Endothelial cell (in vitro differentiated cells): ENCODE measurements around the gene BRI3. TPM values are rescaled to one million over a fixed set of nuclear protein-coding genes. Genes with fewer than 3 reads are reported as not detected.
A peak's percentile ranks its signal among the peaks of the same experiment; 100 is the strongest.

Source experiments
- DNase-seq: peaks from one replicate; pipeline ENCODE4 v3.0.0; 2021; ENCODE audit warnings: low spot score
- H3K27ac Mint-ChIP-seq: one replicate; pipeline ENCODE4 v1.8.0; 2021; ENCODE audit warnings: mixed read lengths, inconsistent platforms; ENCODE audit not compliant: unreplicated experiment
- H3K27me3 Mint-ChIP-seq: one replicate; pipeline ENCODE4 v1.8.0; 2021; ENCODE audit warnings: mild to moderate bottlenecking, moderate library complexity, mixed read lengths, inconsistent platforms; ENCODE audit not compliant: unreplicated experiment
- H3K36me3 Mint-ChIP-seq: one replicate; pipeline ENCODE4 v1.8.0; 2021; ENCODE audit warnings: mild to moderate bottlenecking, low read depth, mixed read lengths, inconsistent platforms; ENCODE audit not compliant: unreplicated experiment
- H3K4me1 Mint-ChIP-seq: one replicate; pipeline ENCODE4 v1.8.0; 2021; ENCODE audit warnings: mild to moderate bottlenecking, mixed read lengths, inconsistent platforms; ENCODE audit not compliant: unreplicated experiment
- H3K4me3 Mint-ChIP-seq: one replicate; pipeline ENCODE4 v1.8.0; 2021; ENCODE audit warnings: mild to moderate bottlenecking, mixed read lengths, inconsistent platforms; ENCODE audit not compliant: unreplicated experiment
- H3K9me3 Mint-ChIP-seq: one replicate; pipeline ENCODE4 v1.8.0; 2021; ENCODE audit warnings: mixed read lengths, inconsistent platforms; ENCODE audit not compliant: unreplicated experiment
- CTCF ChIP-seq: fragments of 200-600 bp; sonication (generic); IDR thresholded peaks from one replicate; pipeline ENCODE4 v1.5.0; 2021; ENCODE audit warnings: antibody characterized with exemption; ENCODE audit not compliant: unreplicated experiment
- total RNA-seq: library from RNA; stranded (reverse); fragmentation: NEBNext Ultra II Directional; extraction: Animal tissue kit (Norgen Biotek cat#: 25700); gene quantifications from one replicate; pipeline ENCODE4 v1.2.1, GENCODE V29; 2021; ENCODE audit not compliant: unreplicated experiment

BRI3 gene
- total RNA-seq, 1 donor from 2014 or later, result 300 TPM

DNA sequence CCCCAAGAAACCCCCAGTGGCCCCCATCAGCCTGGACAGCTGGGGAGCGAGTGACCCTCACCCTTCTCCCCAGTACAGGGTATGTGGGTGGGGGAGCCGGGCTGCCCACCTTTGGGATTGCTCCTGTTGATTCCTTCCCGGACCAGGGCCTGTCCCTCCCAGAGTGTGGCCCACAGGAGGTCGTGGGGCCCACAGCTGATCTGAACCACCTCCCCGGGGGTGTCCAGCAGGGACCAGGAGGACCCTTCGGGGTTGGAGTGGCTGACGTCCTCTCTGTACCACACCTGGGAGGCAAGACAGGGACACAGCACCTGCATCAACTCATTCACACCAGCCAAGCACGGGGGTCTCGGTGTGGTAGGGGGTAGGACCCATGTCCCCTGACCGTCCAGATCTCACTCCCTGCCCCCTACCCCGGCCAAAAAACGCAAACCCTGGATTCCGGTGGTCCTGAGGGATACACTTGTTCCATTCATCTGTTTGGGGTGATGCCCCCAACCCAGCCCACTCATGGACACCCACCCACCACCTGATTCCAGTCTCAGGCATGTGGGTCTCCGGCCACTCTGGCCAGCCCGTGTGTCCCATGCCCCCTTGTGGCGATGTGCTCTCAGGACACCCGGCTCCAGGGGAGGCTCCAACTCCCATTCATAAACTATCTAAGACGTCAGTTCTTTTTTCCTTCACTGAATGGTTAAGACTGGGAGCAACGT is 40.4 kb upstream of the BRI3 start:
- Mint-ChIP-seq H3K27me3 (peaks cover 5% of the 10 kb centered on the region), H3K9me3 (no peaks in the 10 kb centered on the region), H3K4me1 (peaks cover 9% of the 10 kb centered on the region), H3K4me3 (no peak overlapping the region), H3K27ac (no peak overlapping the region), H3K36me3 (peaks cover 17% of the 10 kb centered on the region)
- TF ChIP-seq CTCF, result peak; percentile 88
- peak; percentile 81 for DNase-seq

DNA sequence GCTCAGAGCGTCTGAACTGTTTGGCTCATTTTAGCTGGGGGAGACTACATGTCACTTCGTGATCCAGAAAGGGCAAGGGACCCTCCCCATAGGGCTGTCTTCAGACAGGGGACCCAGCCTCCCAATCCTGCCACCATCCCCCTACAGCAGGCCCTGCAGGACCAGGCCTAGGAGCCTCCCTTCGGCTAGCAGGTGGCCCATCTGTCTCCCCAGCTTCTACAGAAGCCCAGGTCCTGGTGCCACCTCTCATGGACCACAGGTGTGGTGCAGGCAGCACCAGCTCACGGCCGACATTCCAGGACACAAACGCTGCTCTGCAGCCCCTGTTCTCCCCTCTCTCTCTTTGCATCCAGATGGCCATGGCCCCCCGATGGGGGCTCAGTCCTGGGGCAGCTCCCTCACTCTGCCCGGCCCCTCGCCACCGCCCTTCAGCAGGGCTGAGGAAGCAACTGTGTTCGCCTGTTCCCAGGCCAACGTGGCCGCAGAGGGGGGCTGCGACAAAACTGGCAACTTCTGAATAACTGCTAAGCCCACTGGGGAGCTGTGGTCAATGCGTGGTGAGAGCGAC is 39.7 kb upstream of the BRI3 start:
- Mint-ChIP-seq H3K27ac (no peak overlapping the region), H3K4me1 (peaks cover 9% of the 10 kb centered on the region), H3K36me3 (peaks cover 17% of the 10 kb centered on the region), H3K9me3 (no peaks in the 10 kb centered on the region), H3K27me3 (peaks cover 5% of the 10 kb centered on the region), H3K4me3 (no peak overlapping the region)
- TF ChIP-seq CTCF, result no peak
- no peak for DNase-seq

GRCh38 chr7:98242342-98242741 is 39.1 kb upstream of the BRI3 start:
- no peak for DNase-seq
- H3K4me3 Mint-ChIP-seq, result no peak overlapping the region
- no peak overlapping the region for H3K27ac Mint-ChIP-seq
- H3K36me3 Mint-ChIP-seq, result peaks cover 19% of the 10 kb centered on the region
- H3K4me1 Mint-ChIP-seq, result peaks cover 12% of the 10 kb centered on the region
- H3K9me3 Mint-ChIP-seq, result no peaks in the 10 kb centered on the region
- no peak for TF ChIP-seq CTCF
- peaks cover 8% of the 10 kb centered on the region for H3K27me3 Mint-ChIP-seq

- no peak overlapping the region for H3K4me3 Mint-ChIP-seq
- no peak overlapping the region for H3K27ac Mint-ChIP-seq
- H3K4me1 Mint-ChIP-seq, result peaks cover 16% of the 10 kb centered on the region
- peaks cover 8% of the 10 kb centered on the region for H3K27me3 Mint-ChIP-seq
- no peak for TF ChIP-seq CTCF
- peaks cover 22% of the 10 kb centered on the region for H3K36me3 Mint-ChIP-seq
- DNase-seq, result no peak
- no peaks in the 10 kb centered on the region for H3K9me3 Mint-ChIP-seq
Observed at GRCh38 chr7:98242934-98243333, 38.6 kb upstream of the BRI3 start.

- H3K36me3 Mint-ChIP-seq, result peaks cover 17% of the 10 kb centered on the region
- no peak for DNase-seq
- no peak for TF ChIP-seq CTCF
- H3K27me3 Mint-ChIP-seq, result peaks cover 12% of the 10 kb centered on the region
- peaks cover 30% of the 10 kb centered on the region for H3K4me1 Mint-ChIP-seq
- H3K4me3 Mint-ChIP-seq, result no peak overlapping the region
- H3K27ac Mint-ChIP-seq, result no peak overlapping the region
- H3K9me3 Mint-ChIP-seq, result no peaks in the 10 kb centered on the region
Observed at GRCh38 chr7:98244871-98245270, 36.6 kb upstream of the BRI3 start.
